ENCODE results near the gene MLIP. TPM values are rescaled to one million over a fixed set of nuclear protein-coding genes. Genes with fewer than 3 reads are reported as not detected.

The MLIP gene
- total RNA-seq, 4 donors from 2014 or later: 0.54 to 0.62 TPM; not detected in 2

DNA sequence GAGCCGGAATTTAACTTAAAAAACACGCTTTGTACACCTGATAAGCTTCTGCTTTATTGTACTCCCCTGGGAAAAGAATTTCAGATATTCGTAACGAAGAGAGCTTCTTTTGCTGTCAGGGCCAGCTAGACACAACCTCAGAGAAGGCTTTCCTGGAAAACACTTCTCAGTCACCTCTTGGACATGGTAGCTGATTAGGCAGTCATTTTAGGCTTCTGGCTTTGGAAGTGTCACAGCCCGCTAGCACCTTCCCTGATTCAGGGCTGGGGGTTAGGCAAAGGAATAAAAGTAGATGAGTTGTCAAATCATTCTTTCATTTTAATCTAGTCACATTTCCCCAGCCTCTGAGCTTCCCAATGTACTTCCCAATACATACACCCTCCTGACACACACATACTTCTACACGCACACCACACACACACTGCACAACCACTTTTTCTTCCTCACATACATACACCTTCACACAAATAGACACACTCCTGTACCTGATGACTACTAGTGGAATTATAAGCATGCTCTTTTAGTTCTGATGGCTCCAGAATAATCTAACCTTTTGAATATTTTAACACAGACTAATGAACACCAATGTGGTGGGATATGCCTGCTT is 162.1 kb downstream of the MLIP start:
- no peak for ATAC-seq
- 87 to 100% methylated on average over 1 to 4 of the region's 6 CpGs for WGBS, 2 donors (ENCODE audit: low coverage in 1 of 2)

GRCh38 chr6:54274383-54274782 is 163.1 kb downstream of the MLIP start:
- no peaks in the 10 kb centered on the region for H3K36me3 ChIP-seq
- no peaks in the 10 kb centered on the region for H3K9me3 ChIP-seq
- TF ChIP-seq EP300 (IDR thresholded peaks at IDR 0.05): no peak
- TF ChIP-seq POLR2A (IDR thresholded peaks at IDR 0.05): no peak
- TF ChIP-seq POLR2AphosphoS5 (IDR thresholded peaks at IDR 0.05): no peak
- TF ChIP-seq, protein P1, sequence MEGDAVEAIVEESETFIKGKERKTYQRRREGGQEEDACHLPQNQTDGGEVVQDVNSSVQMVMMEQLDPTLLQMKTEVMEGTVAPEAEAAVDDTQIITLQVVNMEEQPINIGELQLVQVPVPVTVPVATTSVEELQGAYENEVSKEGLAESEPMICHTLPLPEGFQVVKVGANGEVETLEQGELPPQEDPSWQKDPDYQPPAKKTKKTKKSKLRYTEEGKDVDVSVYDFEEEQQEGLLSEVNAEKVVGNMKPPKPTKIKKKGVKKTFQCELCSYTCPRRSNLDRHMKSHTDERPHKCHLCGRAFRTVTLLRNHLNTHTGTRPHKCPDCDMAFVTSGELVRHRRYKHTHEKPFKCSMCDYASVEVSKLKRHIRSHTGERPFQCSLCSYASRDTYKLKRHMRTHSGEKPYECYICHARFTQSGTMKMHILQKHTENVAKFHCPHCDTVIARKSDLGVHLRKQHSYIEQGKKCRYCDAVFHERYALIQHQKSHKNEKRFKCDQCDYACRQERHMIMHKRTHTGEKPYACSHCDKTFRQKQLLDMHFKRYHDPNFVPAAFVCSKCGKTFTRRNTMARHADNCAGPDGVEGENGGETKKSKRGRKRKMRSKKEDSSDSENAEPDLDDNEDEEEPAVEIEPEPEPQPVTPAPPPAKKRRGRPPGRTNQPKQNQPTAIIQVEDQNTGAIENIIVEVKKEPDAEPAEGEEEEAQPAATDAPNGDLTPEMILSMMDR (IDR thresholded peaks at IDR 0.05): no peak
- H3K27me3 ChIP-seq: no peaks in the 10 kb centered on the region
- H3K4me1 ChIP-seq: no peaks in the 10 kb centered on the region
- no peak for ATAC-seq
- no peak overlapping the region for H3K27ac ChIP-seq
- no peak overlapping the region for H3K4me3 ChIP-seq

More for the DNA sequence above, 162.1 kb downstream of the MLIP start:
- H3K4me3 ChIP-seq: no peak overlapping the region
- no peak overlapping the region for H3K27ac ChIP-seq
- no peaks in the 10 kb centered on the region for H3K4me1 ChIP-seq
- no peaks in the 10 kb centered on the region for H3K27me3 ChIP-seq
- no peaks in the 10 kb centered on the region for H3K36me3 ChIP-seq
- H3K9me3 ChIP-seq: no peaks in the 10 kb centered on the region
- TF ChIP-seq EP300 (IDR thresholded peaks at IDR 0.05) (no peak), POLR2A (IDR thresholded peaks at IDR 0.05) (no peak), POLR2AphosphoS5 (IDR thresholded peaks at IDR 0.05) (no peak)
- TF ChIP-seq, protein P1 (IDR thresholded peaks at IDR 0.05): no peak

DNA sequence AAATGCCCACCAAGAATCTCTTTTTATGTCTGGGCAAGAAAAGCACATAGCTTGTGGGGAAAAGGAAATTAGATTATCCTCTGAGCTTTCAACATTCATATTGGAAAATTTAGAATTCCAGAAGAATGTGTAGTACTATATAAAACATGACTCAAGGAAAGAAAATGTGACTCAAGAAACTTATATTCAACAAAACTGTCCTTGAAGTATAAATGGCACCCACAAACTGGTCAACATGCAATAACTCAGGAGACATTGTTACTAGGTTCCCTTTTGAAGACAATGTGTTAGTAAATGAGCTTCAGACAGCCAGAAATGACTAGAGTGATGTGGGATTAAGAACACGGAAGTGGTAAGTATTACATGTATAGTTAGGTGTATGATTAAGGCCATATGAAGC is 170.9 kb downstream of the MLIP start:
- Histone ChIP-seq H3K4me3 (no peak overlapping the region), H3K27ac (no peak overlapping the region), H3K27me3 (no peaks in the 10 kb centered on the region), H3K9me3 (no peaks in the 10 kb centered on the region), H3K36me3 (no peaks in the 10 kb centered on the region), H3K4me1 (no peaks in the 10 kb centered on the region)
- ATAC-seq: no peak
- TF ChIP-seq, protein P1 (IDR thresholded peaks at IDR 0.05): no peak
- TF ChIP-seq EP300 (IDR thresholded peaks at IDR 0.05) (no peak), POLR2AphosphoS5 (IDR thresholded peaks at IDR 0.05) (no peak), POLR2A (IDR thresholded peaks at IDR 0.05) (no peak)
- 70 to 75% methylated on average over 1 of the region's 1 CpG for WGBS, 2 donors (ENCODE audit: low coverage in 1 of 2)

DNA sequence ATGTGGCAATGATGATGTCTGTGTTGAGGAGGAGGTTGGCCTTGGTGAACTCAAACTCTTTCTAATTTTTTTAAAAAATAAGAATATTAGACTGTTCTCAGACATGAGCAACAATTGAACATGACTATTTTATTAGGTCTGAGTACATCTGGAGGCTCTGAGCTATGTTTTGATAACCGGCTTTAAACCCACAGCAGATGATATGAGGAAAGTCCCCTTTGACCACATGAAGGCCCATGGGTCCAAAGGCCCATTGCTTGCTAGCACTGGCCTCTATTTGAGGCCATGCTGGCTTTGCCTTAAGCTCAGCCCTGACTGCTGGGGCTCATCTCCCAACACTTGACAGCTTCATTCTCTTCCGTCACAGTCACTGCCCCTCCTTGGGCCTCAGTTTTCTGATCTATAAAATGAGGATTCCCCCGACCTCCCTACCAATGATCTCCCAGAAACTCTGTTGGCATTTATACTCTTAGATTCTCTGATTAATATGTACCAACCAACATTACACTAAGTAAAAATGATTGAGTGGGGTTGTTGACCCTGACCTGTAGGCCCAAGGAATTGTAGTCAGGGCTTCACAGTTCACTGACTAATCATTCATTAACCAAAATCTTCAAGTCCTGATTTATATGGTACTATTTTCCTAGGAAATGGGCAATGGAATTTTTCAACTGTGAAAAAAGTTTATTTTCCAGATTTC is 173.1 kb downstream of the MLIP start:
- no peak overlapping the region for H3K27ac ChIP-seq
- no peaks in the 10 kb centered on the region for H3K27me3 ChIP-seq
- no peaks in the 10 kb centered on the region for H3K4me1 ChIP-seq
- no peak for TF ChIP-seq POLR2A (IDR thresholded peaks at IDR 0.05)
- no peak for TF ChIP-seq POLR2AphosphoS5 (IDR thresholded peaks at IDR 0.05)
- TF ChIP-seq, protein P1 (IDR thresholded peaks at IDR 0.05): no peak
- no peak for TF ChIP-seq EP300 (IDR thresholded peaks at IDR 0.05)
- no peaks in the 10 kb centered on the region for H3K9me3 ChIP-seq
- WGBS, 2 donors (ENCODE audit: low coverage in 1 of 2): 73 to 90% methylated on average over 3 of the region's 3 CpGs
- no peak overlapping the region for H3K4me3 ChIP-seq
- no peaks in the 10 kb centered on the region for H3K36me3 ChIP-seq
- no peak for ATAC-seq

- no peak overlapping the region for H3K4me3 ChIP-seq
- TF ChIP-seq, protein P1 (IDR thresholded peaks at IDR 0.05): no peak
- TF ChIP-seq EP300 (IDR thresholded peaks at IDR 0.05): no peak
- no peak for TF ChIP-seq POLR2AphosphoS5 (IDR thresholded peaks at IDR 0.05)
- no peak for TF ChIP-seq POLR2A (IDR thresholded peaks at IDR 0.05)
- H3K27me3 ChIP-seq: no peaks in the 10 kb centered on the region
- 70 to 79% methylated on average over 3 of the region's 3 CpGs for WGBS, 2 donors (ENCODE audit: low coverage in 1 of 2)
- H3K27ac ChIP-seq: no peak overlapping the region
- no peaks in the 10 kb centered on the region for H3K9me3 ChIP-seq
- no peaks in the 10 kb centered on the region for H3K4me1 ChIP-seq
- no peaks in the 10 kb centered on the region for H3K36me3 ChIP-seq
- ATAC-seq: no peak
Measured at GRCh38 chr6:54285595-54285994, 174.4 kb downstream of the MLIP start.

Measured in gastroesophageal sphincter (tissue), 4 donors.